NCI-H128 (cell line): Measurements from ENCODE around the gene CAMTA1.
"Not testable (repeated sequence)": the region's sequence is repeated elsewhere in the genome, so short reads cannot be mapped to it uniquely, and the experiment has no call there.

ENCODE experiments used
- DNase-seq: peaks from one replicate; lab custom pipeline; 2025; ENCODE audit not compliant: unreplicated experiment; lab: John Stamatoyannopoulos, UW

The CAMTA1 gene

DNA sequence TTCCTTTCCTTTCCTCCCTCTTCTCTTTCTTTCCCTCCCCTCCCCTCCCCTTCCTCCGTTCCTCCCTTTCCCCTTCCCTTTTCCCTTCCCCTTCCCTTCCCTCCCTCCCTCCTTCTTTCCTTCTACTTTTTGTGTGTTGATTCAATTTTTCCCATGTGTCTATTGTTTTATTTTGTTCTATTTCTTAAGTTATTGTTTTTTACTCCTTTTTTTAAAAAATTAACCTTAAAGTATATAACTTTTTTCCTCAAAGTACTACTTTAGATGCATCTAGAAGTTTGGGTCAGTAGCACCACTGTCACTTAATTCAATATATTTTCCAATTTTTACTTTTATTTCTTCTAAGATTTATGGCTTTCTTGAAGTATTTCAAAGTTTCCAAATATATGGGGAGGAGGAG lies 537.7 kb downstream of the CAMTA1 start:
- DNase-seq = no peak

- no peak for DNase-seq
These were observed 540.0 kb downstream of the CAMTA1 start for GRCh38 chr1:7325254-7325653.

GRCh38 chr1:7326366-7326765 lies 541.1 kb downstream of the CAMTA1 start:
- no peak for DNase-seq

DNA sequence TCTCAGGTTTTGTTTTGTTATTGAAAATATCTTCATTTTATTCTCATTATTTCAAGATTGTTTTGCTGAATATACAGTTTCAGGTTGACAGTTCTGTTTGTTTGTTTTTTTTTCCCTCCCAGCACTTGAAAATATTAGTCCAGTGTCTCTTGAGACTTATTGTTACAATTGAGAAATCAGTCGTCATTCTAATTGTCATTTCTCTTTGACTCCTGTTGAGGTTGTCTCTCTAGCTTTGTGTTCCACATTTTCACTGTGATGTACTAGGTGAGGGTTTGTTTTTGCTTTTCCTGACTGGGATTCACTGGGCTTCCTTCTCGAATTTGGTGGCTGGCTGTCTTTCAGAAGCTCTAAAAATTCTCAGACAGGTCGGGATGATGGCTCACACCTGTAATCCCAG lies 542.6 kb downstream of the CAMTA1 start:
- no peak for DNase-seq

GRCh38 chr1:7329868-7330615 lies 544.8 kb downstream of the CAMTA1 start:
- no peak for DNase-seq

GRCh38 chr1:7330726-7331125 lies 545.5 kb downstream of the CAMTA1 start:
- not testable (repeated sequence) for DNase-seq

DNA sequence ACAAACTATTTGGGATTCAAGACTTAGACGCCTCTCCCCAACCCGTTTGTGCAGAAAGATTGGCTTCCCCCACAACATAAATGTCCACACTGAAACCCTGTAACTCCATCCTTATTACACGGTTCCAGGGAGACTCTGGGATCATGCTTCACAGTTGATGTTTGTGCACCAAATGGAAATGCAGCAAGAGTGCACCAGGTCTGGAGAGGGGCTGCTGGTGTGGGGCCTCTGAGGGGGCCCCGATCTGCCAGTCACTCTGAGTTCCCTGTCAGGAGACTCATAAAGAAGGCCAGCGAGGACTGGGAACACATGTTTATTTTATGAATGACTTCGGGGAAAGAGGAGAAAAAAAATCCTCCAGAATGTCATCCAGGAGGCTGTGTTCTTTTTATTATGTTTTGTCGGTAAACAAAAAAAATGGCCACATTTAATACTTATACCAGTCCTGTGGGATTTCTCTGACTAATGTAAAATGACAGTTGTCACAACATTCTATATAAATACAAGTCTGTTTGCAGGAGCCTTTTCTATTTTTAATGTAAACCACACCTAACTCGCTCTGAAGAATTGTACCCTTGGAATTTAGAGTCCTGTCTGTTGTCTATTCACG lies 546.8 kb downstream of the CAMTA1 start:
- no peak for DNase-seq

- DNase-seq = no peak
These were observed 547.8 kb downstream of the CAMTA1 start for GRCh38 chr1:7333094-7333493.

- DNase-seq = no peak
These were observed 548.4 kb downstream of the CAMTA1 start for GRCh38 chr1:7333620-7334019.

DNA sequence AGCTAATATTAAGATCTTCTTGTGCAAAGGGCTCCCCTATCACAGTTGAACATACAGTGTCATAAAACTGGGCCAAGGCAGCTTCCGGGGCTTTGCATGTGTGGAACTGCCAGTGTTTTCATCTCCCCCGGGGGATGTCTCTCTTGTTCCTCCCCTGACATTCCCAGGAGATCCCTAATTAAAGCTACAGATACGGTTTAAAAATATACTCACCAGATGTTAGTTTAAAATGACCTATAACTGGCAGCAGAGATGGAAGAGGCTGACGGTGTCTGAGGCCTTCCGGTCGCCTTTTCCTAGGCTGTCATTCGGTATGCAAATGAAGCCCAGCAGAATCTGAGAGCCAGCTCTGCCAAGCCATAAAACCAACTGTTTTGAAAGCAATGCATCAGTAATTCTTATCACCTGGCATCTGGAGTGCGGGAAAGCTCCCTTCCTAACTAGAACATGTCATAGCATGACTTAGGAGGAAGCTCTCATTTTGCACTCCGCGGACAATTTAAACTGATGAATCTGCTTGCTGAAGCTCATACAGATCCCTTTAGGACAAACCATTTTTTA lies 549.3 kb downstream of the CAMTA1 start:
- peak; percentile 41 for DNase-seq

- no peak for DNase-seq
These were observed 550.1 kb downstream of the CAMTA1 start for GRCh38 chr1:7335224-7335879.

DNA sequence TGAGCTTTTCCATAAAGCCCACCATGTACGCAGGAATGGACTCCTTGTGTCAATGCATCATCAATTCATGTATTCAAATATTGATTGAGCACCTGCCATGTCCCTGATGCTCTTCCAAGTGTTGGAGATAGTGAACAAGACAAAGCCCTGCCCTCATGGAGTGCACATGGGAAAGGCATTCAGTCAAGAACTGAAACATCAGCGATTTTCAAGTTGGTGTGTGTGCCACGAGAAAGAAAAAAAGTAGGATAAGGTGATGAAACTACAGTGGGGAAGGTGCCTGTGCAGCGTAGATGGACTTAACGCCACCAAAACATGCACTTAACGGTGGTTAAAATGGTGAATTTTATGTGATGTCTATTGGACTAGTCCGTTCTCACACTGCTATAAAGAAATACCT lies 553.2 kb downstream of the CAMTA1 start:
- DNase-seq = no peak

DNA sequence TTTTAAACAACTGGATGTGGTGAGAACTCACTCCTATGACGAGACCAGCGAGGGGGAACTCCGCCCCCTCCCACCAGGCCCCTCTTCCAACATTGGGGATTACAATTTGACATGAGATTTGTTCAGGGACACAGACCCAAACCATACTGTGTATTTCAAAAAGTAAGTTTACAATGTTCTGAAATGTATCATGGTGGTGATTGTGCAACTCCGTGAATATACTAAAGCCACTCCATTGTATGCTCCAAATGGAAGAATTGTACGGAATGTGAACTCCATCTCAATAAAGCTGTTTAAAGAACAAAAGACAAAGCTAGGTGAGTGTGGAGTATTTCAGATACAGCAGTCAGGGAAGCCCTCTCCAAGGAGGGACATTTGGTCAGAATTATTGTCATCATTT lies 553.8 kb downstream of the CAMTA1 start:
- DNase-seq = no peak

DNA sequence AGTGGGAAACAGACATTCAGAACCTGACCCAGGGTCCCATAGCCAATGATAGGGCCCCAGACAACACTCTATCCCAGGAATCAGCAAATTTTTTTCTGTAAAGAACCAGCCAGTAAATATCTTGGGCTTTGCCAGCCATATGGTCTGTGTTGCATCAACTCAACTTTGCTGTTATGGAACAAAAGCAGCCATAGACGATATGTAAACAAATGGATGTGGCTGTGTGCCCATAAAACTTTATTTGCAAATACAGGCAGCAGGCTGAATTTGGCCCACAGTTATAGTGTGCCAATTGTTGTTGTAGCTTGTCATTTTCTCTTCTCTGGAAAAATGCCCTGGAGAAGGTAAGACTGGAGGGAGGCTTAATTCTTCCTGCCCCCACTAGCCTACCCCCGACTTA lies 554.7 kb downstream of the CAMTA1 start:
- no peak for DNase-seq

DNA sequence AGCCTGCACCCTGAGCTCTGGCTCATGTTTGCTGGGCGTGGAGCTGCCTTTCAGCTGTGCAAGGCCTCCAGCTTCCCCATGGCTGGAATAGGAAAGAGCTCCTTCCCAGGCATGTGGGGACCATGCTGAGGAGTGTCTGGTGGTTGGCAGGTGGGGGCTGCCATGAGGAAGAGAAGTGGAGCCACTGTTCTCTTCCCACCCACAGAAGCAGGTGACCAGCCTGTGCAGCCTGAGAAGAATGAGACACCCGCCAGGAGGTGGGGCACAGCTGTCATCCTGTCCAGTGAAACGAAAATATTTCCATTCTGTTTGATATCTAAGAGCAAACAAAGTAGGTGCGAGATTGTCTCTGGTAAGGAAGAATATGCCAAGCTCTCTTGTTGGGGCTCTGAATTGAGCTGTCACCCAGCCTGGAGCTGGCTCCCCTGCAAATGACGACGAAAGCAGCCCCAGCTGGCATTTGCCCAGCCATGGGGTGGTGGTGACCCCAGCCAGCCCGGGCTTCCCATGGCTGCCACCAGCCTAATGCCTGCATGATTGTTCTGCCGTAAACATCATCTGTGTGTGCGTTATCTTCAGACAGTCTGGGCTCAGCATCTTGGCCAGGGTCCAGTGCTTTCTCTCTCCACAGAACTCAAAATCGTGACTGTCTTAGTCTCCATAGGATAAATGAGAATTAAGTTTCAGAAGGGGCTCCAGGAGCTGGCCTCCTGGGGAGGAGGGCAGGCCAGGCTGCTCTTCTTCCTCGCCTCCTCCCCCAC lies 556.1 kb downstream of the CAMTA1 start:
- DNase-seq = no peak

GRCh38 chr1:7343882-7344281 lies 558.6 kb downstream of the CAMTA1 start:
- no peak for DNase-seq

GRCh38 chr1:7344299-7344698 lies 559.0 kb downstream of the CAMTA1 start:
- DNase-seq = no peak

GRCh38 chr1:7345516-7345915 lies 560.3 kb downstream of the CAMTA1 start:
- DNase-seq = no peak

DNA sequence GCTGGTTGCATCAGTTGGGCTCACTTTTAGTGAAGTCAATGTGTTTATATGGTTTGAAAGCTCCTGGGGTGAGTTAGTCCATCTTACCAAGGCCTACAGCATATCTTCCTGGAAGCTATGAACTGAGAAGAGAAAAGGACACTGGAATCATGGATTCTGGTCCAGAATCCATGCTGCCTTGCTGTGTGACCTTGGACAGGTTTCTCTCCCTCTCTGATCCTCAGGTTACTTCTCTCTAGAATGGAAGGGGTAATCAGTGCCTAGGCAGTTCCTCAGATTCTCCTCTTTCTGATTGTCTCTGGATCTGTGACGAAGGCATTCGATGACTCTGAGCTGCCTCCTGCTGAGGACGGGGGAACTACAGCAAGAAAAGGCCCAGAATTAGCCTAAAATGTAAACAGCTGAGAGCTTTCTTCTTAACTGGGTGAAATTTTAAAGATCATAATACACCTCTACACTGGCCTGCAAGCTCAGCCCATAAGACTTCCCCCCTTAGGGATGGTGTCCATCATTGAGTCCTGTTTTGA lies 560.9 kb downstream of the CAMTA1 start:
- DNase-seq = no peak

- no peak for DNase-seq
These were observed 561.6 kb downstream of the CAMTA1 start for GRCh38 chr1:7346600-7347570.
